Mucosa of rectum (tissue), 2 donors: ENCODE data around the gene ZNF35.
"Not testable (repeated sequence)": the region's sequence is repeated elsewhere in the genome, so short reads cannot be mapped to it uniquely, and the experiment has no call there.

Source experiments
- H3K27ac ChIP-seq, 2 donors: one replicate each; pipeline ENCODE4 v1.7.0; 2013; ENCODE audit warnings: inconsistent platforms in 2 of 2, low read depth in 2 of 2, low read length in 2 of 2
- H3K27me3 ChIP-seq, 2 donors: one replicate each; pipeline ENCODE4 v1.7.0; 2013; ENCODE audit warnings: low read length in 2 of 2; ENCODE audit not compliant: control insufficient read depth in 2 of 2, insufficient read depth in 2 of 2
- H3K36me3 ChIP-seq, 2 donors: one replicate each; pipeline ENCODE4 v1.7.0; 2013; ENCODE audit warnings: low read length in 2 of 2; ENCODE audit not compliant: control insufficient read depth in 2 of 2, insufficient read depth in 2 of 2
- H3K4me1 ChIP-seq, 2 donors: one replicate each; pipeline ENCODE4 v1.7.0; 2013; ENCODE audit warnings: low read length in 2 of 2, mild to moderate bottlenecking in 1 of 2; ENCODE audit not compliant: control insufficient read depth in 2 of 2, insufficient read depth in 2 of 2
- H3K4me3 ChIP-seq, 2 donors: one replicate each; pipeline ENCODE4 v1.7.0; 2013; ENCODE audit warnings: low read length in 2 of 2
- H3K9ac ChIP-seq, 2 donors: one replicate each; pipeline ENCODE4 v1.7.0; 2013; ENCODE audit warnings: low read length in 2 of 2, low read depth in 1 of 2, mild to moderate bottlenecking in 1 of 2
- H3K9me3 ChIP-seq, 2 donors: one replicate each; pipeline ENCODE4 v1.7.0; 2013; ENCODE audit warnings: low read length in 2 of 2; ENCODE audit not compliant: control insufficient read depth in 2 of 2
- donor health status: healthy.
- donor health status: Normal muscosa, but diverticular disease.

ZNF35 gene

DNA sequence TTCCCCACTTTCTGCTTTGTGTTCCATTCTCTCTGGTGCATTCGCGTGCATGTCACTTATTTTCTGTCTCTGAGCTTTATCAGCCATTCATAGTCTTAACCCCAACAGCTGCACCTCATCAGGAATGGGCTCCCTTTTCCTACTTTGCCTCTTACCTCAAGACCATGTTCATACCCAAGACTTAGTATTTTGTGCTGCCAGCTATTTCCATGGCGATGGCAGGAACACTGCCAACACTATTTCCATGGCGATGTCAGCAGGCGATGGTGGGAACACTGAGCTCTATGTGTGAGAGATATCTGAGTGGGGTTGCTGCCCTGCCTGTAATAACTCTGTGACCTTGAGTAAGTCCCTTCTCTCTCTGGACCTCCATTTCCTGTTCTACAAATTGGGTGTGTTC, 5.5 kb downstream of the ZNF35 start:
- Histone ChIP-seq H3K27ac (no peak overlapping the region), H3K9me3 (peaks cover 6 to 14% of the 10 kb centered on the region in 2 donors), H3K36me3 (peaks cover 52 to 55% of the 10 kb centered on the region in 2 donors), H3K9ac (no peak overlapping the region), H3K4me3 (no peak overlapping the region), H3K27me3 (no peaks in the 10 kb centered on the region), H3K4me1 (no peaks in the 10 kb centered on the region)

DNA sequence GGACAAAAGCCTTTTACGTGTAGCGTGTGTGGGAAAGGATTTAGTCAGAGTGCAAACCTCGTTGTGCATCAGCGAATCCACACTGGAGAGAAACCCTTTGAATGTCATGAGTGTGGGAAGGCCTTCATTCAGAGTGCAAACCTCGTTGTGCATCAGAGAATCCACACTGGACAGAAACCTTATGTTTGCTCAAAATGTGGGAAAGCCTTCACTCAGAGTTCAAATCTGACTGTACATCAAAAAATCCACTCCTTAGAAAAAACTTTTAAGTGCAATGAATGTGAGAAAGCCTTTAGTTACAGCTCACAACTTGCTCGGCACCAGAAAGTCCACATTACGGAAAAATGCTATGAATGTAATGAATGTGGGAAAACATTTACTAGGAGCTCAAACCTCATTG, 10.5 kb downstream of the ZNF35 start:
- H3K27ac ChIP-seq: no peak overlapping the region
- H3K36me3 ChIP-seq: peaks cover 41 to 56% of the 10 kb centered on the region in 2 donors
- no peak overlapping the region for H3K9ac ChIP-seq
- H3K27me3 ChIP-seq: no peaks in the 10 kb centered on the region
- H3K9me3 ChIP-seq: peaks cover 20 to 21% of the 10 kb centered on the region in 2 donors
- no peak overlapping the region for H3K4me3 ChIP-seq
- no peaks in the 10 kb centered on the region for H3K4me1 ChIP-seq

DNA sequence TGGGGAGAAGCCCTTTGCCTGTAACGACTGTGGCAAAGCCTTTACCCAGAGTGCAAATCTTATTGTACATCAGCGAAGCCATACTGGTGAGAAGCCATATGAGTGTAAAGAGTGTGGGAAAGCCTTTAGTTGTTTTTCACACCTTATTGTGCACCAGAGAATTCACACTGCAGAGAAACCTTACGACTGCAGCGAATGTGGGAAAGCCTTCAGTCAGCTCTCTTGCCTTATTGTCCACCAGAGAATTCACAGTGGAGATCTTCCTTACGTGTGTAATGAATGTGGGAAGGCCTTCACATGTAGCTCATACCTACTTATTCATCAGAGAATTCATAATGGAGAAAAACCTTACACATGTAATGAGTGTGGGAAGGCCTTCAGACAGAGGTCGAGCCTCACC, 10.9 kb downstream of the ZNF35 start:
- H3K4me3 ChIP-seq: no peak overlapping the region
- peaks cover 21 to 23% of the 10 kb centered on the region in 2 donors for H3K9me3 ChIP-seq
- no peaks in the 10 kb centered on the region for H3K4me1 ChIP-seq
- no peaks in the 10 kb centered on the region for H3K27me3 ChIP-seq
- H3K36me3 ChIP-seq: peaks cover 38 to 52% of the 10 kb centered on the region in 2 donors
- H3K9ac ChIP-seq: no peak overlapping the region
- H3K27ac ChIP-seq: no peak overlapping the region

DNA sequence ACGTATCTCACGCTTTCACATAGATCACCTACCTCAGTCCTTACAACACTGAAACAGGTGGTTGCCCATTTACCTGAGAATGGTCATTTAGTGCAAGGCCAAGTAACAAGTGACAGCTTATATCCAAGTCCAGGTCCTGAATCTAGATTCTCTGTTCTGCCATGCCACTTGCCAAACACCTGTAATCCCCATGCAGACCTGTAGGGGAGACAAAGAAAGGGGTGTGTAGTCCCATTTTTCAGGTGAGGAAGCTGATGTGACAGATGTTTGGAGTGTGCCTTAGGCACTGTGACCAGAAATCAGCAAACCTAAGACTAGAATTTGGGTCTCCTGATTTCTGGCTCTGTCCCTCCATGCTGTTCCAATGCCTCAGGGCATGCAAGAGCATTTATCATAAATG, 12.7 kb downstream of the ZNF35 start:
- Histone ChIP-seq H3K27me3 (no peaks in the 10 kb centered on the region), H3K4me3 (no peak overlapping the region), H3K9ac (no peak overlapping the region), H3K4me1 (no peaks in the 10 kb centered on the region), H3K27ac (no peak overlapping the region), H3K36me3 (peaks cover 38 to 47% of the 10 kb centered on the region in 2 donors), H3K9me3 (peaks cover 21 to 23% of the 10 kb centered on the region in 2 donors)

DNA sequence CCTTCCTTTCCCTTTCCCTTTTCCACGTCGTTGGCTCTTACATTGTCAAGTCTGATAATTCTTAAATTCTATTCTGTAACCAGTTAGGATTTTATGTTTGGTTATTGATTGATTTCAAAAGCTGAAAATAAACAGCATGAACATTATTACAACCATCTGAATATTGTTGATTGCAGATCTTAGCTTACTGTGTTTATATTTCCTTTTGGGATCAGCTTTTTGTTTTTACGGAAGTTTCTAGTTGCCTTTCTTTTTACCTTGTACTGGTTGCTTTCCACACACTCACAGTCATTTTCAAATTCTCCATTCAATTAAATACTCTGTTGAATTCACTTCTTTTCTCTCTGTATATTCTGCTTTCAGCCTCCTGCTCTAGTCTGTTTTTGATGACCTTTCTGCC, 16.6 kb downstream of the ZNF35 start:
- Histone ChIP-seq H3K36me3 (peaks cover 5 to 13% of the 10 kb centered on the region in 2 donors), H3K27ac (no peak overlapping the region), H3K27me3 (no peaks in the 10 kb centered on the region), H3K4me1 (no peaks in the 10 kb centered on the region), H3K4me3 (no peak overlapping the region), H3K9me3 (peaks cover 0 to 8% of the 10 kb centered on the region in 2 donors), H3K9ac (no peak overlapping the region)

DNA sequence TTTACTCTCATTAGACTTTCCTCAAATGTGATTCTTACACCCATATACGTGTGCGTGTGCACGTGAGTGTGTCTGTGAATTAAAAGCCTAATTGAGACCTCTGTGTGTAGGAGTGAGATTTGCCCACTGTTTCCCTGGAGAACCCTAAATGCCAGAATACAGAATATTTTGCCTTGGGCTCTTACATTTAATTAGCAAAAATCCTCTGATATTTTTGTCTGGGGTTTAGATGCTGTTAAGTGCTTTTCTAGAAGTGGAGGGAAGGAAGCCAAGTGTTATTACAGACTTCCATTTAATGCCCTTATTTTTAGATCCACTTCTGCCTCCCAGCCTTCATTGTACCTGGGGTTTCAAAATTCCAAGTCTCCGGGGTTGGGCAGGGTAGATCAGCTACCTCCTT, 17.8 kb downstream of the ZNF35 start:
- no peaks in the 10 kb centered on the region for H3K27me3 ChIP-seq
- H3K4me1 ChIP-seq: no peaks in the 10 kb centered on the region
- H3K27ac ChIP-seq: no peak overlapping the region
- no peak overlapping the region for H3K4me3 ChIP-seq
- H3K36me3 ChIP-seq: peaks cover 0 to 1% of the 10 kb centered on the region in 2 donors
- H3K9me3 ChIP-seq: peaks cover 0 to 3% of the 10 kb centered on the region in 2 donors
- H3K9ac ChIP-seq: no peak overlapping the region

DNA sequence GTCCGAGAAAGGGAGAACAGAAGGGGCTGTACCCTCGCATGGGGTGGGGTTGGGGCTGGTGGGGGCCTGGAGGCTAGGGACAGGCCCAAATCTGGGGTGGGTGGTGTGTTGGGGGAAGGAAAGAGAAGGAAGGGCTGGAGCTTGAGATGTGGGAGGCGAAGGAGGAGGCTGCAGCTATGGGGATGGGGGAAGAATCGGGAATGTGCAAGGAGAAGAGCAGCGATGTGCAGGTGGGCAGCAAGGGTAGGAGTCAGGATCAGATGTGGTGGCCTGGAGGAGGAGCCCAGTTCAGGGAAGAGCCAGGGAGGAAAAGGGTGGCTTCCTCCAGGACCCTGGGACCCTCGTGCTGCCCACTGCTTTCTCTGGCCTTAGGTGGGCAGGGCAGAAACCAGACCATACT, 21.2 kb downstream of the ZNF35 start:
- Histone ChIP-seq H3K4me3 (no peak overlapping the region), H3K9ac (no peak overlapping the region), H3K36me3 (no peaks in the 10 kb centered on the region), H3K9me3 (no peaks in the 10 kb centered on the region), H3K27me3 (no peaks in the 10 kb centered on the region), H3K27ac (no peak overlapping the region), H3K4me1 (no peaks in the 10 kb centered on the region)

DNA sequence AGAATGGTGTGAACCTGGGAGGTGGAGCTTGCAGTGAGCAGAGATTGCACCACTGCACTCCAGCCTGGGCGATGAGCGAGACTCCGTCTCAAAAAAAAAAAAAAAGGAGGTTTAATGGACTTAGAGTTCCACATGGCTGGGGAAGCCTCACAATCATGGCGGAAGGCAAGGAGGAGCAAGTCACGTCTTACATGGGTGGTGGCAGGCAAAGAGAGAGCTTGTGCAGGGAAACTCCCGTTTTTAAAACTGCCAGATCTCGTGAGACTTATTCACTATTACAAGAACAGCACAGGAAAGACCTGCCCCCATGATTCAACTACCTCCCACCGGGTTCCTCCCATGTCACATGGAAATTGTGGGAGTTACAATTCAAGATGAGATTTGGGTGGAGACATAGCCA, 24.9 kb downstream of the ZNF35 start:
- not testable (repeated sequence) for H3K9me3 ChIP-seq, H3K36me3 ChIP-seq, H3K27ac ChIP-seq, H3K27me3 ChIP-seq, H3K4me3 ChIP-seq, H3K4me1 ChIP-seq, H3K9ac ChIP-seq

DNA sequence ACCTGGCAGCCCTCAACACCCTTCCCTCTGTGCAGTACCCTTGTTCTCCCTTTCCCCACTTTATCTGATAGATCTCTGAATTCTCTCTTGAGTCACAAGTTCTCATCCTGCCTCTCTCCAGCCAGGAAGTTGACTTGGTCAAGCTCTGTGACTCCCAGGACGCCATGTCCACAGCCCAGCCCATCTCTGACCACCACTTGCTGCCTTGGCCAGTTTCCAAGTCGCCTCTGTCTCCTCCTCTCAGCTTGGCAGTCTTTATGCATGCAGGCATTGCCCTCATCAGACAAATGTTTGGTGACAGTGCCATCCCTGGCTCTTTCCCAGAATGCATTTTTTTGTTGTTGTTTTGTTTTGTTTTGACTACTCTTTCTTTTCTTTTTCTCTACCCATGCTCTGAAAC, 25.7 kb downstream of the ZNF35 start:
- no peaks in the 10 kb centered on the region for H3K4me1 ChIP-seq
- no peak overlapping the region for H3K9ac ChIP-seq
- no peaks in the 10 kb centered on the region for H3K36me3 ChIP-seq
- no peak overlapping the region for H3K27ac ChIP-seq
- H3K9me3 ChIP-seq: peaks cover 0 to 3% of the 10 kb centered on the region in 2 donors
- H3K27me3 ChIP-seq: no peaks in the 10 kb centered on the region
- H3K4me3 ChIP-seq: no peak overlapping the region

DNA sequence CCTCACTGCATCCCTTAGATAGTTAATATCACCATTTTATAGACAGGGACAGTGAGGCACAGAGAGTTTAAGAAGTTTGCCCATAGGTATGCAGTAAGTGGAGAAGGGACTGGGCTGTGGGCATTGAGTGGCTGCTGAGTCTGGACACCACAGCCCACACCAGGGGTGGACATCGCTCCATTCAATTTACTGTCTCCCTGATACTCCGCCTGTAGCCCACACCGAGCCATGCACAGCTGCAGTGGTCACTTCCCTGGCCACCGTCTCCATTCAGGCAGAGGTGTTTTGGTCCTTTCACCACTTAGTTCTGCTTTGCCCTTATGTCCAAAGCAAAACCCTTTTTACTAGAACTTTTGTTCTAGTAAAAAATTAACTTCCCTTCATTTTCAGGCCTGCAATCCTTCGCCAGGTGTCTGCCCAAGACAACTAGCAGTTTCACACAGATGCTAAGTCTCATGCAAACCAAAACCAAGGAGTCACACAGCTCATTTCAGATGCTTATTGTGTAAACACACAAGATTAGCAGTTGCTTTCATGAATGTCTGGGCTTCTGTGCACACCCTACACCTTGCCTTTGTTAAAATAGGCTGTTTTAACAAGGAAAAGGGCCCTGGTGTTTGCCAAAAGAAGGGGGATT, 30.1 kb downstream of the ZNF35 start:
- Histone ChIP-seq H3K27ac (no peak overlapping the region), H3K9me3 (peaks cover 4 to 7% of the 10 kb centered on the region in 2 donors), H3K27me3 (no peaks in the 10 kb centered on the region), H3K36me3 (no peaks in the 10 kb centered on the region), H3K9ac (no peak overlapping the region), H3K4me1 (no peaks in the 10 kb centered on the region), H3K4me3 (no peak overlapping the region)
